CD4-positive, alpha-beta T cell treated with Interleukin-4 for 4 hours (primary cell): ENCODE results near the gene RBMS1.

ENCODE experiments used
- DNase-seq: peaks from one replicate; pipeline ENCODE4 v3.0.0-alpha.2; 2020

Gene RBMS1

DNA sequence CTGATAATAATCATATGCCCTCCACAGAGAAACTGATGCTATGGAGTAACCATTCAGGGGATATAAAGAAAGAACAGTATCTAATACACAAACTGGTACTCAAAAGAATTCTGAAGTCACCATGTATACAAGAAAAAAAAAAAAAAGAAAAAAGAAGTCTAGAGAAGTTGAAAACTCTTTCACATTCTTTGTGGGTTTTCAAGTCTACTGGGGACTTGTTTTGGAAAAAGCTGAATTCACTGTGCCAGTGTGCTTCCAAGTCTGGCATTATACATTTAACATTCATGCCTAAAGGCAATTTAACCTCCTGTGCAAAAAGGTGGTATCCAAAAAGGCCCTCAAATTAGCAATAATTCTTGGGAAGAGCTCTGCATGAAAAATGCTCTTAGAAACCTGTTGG, 198.7 kb downstream of the RBMS1 start:
- DNase-seq: no peak

DNA sequence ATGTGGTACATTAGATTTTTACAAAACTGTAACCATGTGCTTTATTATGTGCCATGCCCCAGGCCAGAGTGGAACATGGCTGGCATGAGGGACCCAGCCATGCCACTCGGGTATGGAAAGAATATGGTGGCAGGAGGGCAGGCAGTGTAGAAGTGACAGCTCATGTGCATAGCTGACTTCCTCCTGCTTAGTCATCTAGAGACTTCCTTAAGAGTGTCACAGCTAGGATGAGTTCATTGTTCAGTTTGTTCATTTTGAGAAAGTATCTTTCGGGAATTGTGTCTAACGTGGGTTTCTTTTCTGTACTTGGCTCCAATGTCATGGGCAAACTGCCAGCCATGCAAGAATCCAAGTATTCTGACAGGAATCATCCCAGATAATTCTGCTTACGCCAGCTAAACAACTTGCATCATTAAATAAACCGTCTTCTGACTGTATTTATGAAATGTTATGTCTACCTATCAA, 199.2 kb downstream of the RBMS1 start:
- DNase-seq: peak; percentile 11

DNA sequence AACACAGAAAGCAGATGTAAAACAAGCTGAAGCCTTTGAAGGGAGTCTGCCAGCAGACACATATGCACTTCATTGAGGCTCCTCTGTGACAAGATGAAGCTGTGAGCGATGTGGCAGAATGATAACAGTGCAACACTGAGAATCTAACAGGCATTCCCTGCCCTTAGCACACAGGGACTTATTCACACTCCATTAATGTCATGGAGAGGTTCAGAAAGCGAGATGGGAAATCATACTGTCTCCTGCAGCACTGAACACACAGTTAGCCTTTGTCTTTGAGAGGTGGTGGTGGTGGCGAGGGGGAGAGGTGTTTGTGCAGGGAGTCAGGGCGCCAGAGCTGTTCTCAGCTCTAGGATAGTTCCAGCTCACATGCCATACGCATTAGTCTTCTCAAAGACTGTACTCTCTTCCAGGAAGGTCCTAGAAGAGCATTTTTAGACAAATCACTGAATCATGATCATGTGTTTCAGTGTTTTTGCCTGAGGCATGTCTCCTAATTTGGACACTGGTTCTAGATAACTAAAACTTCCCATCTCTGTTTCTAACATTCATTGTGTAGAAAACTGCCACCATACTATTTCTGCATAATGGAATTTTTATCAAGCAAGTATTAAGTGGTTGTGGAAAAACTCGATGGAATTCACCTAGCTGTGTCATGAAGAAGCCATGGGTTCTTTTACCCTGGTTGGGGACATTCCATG, 200.1 kb downstream of the RBMS1 start:
- DNase-seq: no peak

DNA sequence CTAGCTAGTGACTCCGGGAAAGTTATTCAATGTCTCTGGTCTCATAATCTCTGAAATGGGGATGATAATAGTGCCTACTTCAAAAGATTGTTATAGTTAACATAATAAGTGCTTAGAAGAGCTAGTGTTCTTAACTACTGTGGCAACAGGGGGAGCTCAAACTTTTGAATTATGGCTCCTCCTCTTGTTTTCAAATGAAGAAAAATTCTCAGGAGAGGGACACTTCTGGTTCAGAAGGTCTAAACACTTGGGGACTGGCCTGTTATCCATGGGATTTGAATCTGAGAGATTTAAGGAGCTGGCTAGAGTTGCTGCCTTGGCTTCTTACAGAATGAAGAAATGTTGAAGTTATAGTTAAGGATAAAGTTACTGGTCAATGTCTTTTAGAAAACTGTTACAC, 201.4 kb downstream of the RBMS1 start:
- DNase-seq: no peak

DNA sequence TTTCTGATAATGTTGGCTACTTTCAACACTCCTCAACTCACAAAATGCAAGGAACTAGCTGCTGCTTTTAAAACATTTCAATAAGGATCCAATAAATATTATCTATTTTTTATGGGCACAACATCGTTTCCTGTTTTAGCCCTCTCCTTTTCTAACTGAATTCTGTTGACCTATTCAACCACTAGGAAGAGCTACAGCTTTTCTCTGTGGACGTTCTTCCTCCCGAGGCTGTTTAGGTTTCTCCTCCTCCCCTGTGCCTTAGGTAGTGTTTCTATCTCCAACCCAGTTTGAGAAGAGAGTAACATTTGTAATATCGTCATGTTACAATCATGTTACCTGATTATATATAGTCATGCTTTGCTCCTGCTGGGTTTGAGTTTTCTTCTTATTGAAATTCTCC, 202.2 kb downstream of the RBMS1 start:
- DNase-seq: no peak

DNA sequence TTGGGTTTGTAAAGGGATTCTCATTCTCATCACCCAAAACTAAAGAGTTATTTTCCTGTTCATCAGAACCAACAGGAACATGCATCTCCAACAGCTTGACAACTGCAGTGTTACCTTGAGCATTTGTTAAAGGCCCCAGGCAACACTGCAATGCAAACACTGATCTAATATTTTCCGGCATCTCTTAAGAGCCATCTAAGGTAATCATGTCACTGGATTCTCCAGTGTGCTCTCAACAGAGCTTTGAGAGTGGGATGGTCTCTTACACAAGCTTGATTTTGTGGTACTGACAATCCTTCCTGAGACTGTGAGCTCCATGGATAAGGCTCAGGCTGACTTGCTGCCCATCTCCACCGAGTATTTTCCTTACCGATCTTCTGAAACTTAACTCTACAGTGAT, 203.0 kb downstream of the RBMS1 start:
- no peak for DNase-seq

DNA sequence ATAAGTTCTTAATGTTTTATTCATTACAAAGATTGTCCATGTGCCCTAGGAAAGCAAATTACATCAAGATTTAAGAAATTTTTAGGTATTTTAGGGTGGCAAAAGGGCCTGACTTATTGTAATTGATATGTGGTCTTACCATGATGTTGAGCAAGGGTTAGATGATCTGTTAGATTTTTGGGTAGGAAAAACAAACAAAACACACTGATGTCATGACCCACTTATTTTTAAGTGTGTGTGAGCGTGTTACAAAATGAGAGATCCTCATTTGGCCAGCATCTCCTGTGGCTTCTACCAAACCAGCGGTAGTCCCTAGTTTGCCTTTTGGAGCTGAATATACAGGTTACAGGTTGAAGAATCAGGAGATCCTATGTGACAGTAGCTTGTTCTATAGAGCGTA, 203.8 kb downstream of the RBMS1 start:
- DNase-seq: no peak

DNA sequence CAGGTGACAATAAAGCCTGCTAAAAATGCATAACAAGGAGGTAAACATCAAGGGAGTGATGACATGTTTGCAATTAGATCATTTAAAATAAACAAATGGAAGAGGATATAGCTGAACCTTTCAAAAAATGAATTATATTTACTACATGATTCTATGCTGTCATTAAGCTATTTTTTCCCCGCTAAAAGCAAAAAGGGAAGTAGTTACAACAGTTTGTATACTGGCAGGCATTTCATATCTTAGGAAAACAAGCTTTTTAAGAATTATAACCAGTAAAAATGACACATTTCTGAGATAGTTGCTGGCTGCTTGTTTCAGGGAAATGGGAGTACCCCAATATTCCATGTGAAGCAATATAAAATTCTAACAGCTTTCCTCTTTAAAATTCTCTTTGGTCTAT, 204.5 kb downstream of the RBMS1 start:
- no peak for DNase-seq

DNA sequence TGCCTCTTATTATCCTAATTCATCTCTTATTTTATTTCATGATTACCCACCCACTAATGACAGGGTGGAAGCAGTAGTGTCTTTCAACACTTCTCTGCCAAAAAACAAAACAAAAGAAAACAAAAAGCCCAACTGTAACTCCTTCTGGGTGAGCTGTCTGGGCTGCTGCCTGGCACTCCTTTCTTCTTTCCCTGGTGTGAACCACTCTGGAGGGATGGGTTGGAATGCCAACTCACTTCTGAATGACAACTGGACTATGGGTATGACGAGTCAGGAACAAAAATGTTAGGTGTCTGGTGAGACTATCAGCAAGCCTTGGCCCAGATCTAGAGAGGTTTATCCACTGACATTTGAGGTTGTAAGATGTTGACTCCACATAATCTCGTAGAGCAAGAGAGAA, 205.3 kb downstream of the RBMS1 start:
- DNase-seq: no peak

DNA sequence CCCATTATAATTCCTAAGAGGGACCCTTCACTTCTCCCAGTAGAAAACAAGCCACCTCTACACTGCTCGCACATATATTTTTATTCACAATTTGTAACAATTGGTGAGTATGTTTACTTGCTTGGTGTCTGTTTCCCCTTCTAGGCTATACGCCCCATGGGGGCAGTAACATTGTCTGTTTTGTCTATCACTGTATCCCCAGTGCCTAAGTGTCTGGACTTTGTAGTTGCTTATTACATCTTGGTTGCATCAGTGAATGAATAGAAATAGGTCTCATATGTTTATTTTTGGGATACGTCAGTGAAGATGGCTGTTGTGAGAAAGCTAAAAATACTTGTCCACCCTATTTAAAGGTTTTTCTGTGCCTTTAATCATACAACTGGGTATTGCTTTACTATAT, 206.1 kb downstream of the RBMS1 start:
- no peak for DNase-seq

DNA sequence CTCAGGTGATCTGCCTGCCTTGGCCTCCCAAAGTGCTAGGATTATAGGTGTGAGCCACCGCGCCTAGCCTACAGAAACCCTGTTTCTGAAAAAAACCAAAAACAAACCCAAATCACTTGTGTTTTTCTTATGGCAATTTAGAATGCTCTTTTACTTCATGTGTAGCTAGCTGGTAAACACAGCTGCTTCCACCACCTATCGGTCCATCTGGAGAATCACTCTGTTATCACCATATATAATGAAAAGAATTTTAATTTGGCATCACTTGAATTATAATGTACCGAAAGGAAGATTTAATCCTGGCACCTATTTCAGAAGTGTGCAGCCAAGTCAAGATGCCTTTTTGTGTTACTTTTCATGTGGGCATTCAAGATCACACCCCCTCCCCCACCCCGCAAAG, 207.1 kb downstream of the RBMS1 start:
- no peak for DNase-seq

DNA sequence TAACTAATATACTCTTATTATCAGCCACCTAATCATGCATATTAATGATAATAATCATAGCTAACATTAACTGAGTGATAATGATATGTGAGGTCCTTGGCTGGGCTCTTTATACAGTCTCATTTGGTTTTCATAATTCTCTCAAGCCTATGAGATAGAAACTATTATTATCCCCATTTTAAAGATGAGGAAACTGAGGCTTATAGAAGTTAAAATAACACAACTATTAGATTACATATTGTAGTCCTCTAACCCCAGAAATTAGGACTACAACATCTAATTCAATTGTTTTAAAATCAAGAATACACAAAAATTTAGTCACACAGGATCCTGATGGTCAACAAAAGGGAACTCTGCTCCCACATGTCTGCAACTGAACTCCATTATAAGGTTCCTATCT, 209.9 kb downstream of the RBMS1 start:
- DNase-seq: no peak

DNA sequence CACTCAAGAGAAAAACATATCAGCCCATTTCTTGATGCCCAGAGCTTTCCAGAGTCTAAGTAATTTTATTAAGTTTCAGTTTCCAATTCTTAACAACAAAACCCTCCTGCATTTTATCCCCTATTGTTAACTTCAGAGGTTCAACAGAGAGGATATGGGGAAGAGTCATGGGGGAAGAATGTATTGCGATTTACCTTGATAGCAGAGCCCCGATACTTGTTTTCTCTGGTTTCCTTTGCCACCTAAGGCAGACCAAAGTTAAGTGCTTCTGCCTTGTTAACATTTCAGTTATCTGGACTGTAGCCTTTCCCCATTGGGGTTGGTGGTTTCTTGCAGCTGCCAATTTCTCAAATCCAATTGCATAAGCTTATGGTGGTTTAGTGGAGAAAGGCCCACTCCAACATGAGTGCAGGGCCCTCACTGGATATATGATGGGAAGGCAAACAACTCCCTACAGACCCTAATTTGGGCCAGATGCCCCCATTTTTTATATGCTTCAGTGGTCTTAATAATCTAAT, 211.5 kb downstream of the RBMS1 start:
- no peak for DNase-seq

DNA sequence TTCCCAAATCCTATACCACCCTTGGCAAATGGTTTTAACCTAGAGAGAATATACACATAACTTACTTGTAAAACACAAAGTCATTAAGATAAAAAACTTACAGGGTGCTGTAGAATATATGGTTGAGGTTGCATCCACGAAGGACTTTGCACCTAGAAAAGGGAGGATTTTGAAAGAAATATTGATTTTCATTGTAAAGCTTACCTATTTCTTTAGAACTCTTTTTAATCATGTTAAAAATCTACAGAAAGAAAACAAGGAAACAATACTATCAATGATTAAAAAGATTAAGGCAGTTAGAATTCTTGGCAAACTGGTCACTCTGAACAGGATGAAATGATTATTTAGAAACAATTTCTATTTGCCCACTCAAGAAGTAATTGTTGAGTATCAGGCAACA, 212.4 kb downstream of the RBMS1 start:
- no peak for DNase-seq

DNA sequence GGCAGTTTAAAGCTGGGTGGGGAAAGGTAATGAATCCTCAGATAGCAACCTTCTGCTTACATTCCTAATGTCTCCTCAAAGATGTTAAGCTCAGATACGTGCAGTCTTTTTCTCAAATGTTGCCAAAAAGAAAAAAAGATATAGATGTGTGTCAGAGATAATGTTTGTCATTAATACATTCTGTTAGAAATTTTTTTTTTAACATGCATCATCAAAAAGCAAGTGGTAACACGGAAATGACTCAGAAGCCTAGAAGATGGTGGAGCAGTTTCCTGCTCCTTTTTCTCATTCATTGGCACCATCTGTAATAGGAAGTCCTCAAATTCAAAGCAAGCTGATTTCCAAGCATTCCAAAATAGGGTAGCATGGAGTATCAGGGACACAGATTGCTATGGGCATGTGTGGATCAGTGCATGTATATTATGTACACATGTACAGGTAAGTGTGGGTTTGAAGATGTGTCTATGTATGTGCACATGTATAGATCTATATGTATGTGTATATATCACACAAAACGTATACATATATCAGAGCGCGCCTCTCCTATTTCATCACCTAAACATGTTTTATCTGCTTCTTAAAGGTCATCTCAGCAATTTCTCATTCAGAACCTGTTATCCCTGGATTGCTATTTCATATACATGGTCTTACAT, 213.7 kb downstream of the RBMS1 start:
- DNase-seq: peak; percentile 49

DNA sequence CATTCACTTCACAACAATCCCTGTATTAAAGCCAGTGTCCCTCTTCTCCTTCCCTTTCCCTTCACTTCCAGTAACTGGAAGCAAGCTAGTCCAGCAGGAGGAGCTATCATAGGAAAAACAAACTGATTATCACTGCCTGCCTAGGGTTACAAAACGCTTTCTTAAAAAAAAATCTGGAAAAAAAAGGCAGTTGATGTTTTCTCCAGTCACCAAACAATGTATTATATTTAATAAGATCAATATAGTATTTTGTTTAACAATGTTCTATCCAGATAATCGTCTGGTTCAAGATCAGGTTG, 214.8 kb downstream of the RBMS1 start:
- DNase-seq: no peak

DNA sequence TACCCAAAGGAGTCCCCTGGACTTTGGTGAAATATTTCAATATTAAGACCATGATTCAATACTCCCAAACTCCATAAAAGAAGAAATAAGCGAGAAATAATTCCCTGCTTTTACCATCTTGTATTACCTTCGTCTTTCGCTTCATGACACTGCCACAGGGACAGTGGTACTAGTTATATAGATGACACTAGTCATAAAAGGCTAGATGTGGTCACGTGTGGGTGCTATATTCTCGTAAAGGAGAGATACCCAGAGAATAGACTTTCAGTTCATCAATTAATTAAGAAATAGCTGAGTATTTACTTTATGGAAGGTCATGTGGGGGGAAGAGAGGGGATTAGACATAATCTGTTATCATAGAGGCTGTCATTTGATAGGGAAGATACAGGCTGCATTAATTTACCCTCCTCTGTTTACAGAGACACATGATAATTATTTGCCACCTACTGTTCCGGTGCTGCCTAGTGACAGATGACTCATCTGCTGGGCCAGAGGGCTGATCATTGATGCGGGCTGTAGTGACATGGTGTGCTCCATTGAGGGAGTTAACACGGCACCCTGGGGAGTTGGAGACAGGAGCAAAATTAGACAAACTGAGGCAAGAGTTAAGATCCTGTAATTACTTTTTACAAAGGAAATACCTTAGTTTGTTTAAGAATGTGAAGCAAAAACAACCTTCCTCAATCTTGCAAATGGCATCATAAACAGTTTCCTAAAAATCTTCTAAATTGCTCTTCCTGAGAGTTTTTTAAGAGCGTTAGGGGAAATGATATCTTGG, 215.3 kb downstream of the RBMS1 start:
- DNase-seq: no peak

DNA sequence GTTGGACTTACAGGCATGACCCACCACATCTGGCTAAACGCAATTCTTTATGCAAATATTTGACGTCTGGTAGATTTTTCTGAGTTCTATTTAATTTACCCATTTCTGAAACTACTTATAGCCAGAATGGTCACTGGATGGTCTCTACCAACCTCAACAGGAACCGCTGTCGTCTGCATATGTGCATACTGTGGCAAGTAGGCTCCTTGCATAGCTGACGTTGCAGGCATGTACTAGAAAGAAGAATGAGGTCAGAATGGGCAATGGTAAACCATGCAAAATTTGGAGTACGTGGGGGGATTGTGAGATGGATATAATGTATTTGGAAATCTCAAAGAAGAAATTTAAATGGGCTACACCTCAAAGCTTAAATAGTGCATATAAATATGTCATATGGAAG, 216.5 kb downstream of the RBMS1 start:
- DNase-seq: no peak

DNA sequence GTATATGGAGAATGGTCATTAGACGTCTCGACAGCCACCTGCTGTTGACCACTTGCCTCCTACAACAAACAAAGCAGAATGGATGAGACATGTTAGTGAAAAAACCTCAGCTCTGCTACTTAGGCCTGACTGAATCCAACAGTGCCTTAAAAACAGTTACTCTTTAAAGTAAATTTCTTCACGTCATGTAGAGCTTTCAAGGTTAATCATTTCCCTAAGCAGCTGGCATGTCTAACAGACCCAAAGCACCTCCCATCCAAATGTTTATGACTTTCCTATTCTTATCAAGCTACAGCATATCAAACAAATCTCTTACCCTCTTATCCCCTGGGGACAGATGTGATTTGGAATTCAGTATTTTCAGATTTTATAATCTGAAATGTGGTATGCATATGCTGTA, 218.0 kb downstream of the RBMS1 start:
- DNase-seq: no peak

DNA sequence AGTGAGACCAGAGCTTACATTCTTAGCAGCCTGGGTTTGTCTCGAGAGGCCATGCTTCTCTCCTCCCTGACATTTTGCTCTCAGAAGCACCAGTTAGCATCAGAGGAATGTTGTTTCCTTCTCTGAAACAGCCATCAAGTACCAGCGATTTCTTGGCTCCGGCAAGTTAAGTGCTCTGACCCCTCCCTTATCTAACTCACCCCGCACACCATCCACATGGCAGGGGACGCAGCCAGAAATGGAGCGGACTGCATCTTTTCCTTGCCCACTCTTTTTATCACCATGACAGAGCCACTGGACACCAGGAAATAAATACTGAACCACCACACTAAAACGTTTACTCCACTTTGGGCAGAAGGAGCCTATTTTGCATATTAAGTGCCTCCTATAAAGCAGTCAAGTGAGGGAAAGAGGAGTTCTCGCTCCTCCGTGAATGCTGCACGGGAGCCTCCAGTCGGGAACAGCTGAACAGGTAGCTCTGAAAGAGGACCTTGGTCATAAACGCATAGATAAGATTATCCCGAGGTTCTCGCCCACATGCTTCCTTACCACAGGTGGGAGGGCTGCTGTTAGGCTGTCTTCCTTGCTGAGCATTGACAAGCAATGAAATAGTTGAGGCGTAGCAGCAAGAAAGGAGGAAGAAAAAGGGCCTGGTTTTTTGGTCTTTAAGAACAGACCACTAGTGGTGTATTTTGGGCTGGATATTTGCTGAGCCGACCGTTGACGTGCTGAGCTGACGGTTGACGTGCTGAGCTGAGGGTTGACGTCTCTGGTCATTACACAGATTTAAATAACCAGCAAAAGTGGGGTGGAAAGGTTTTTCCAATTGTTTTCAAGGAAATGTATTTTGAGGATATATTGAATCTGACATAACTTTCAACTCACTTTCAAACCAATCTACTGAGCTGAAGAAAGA, 222.2 kb downstream of the RBMS1 start:
- DNase-seq: no peak

DNA sequence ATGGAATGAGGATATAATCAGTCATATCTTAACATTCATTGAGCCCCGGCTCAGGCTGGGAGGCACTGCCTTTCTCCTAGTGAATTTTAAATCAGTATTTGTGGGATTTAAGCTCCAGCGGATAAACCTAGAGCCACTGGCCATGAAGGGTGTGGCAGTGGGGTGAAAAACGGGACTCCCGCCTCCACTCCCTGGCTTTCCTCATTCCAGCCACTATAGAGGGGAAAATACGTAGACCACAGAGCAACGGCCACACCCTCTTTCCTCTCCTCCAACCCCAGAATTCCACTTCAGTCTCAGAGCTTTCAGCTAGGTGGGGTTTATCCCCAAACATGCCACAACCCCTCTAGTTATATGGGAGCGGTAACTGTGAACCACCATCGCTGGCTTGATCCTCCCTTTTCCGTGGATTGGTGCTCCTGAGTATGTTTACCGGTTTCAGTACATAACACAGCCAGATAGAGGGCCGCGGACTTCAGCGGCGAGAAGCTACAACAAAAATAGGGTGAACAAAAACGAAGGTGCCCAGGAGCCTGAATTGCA, 223.0 kb downstream of the RBMS1 start:
- no peak for DNase-seq

DNA sequence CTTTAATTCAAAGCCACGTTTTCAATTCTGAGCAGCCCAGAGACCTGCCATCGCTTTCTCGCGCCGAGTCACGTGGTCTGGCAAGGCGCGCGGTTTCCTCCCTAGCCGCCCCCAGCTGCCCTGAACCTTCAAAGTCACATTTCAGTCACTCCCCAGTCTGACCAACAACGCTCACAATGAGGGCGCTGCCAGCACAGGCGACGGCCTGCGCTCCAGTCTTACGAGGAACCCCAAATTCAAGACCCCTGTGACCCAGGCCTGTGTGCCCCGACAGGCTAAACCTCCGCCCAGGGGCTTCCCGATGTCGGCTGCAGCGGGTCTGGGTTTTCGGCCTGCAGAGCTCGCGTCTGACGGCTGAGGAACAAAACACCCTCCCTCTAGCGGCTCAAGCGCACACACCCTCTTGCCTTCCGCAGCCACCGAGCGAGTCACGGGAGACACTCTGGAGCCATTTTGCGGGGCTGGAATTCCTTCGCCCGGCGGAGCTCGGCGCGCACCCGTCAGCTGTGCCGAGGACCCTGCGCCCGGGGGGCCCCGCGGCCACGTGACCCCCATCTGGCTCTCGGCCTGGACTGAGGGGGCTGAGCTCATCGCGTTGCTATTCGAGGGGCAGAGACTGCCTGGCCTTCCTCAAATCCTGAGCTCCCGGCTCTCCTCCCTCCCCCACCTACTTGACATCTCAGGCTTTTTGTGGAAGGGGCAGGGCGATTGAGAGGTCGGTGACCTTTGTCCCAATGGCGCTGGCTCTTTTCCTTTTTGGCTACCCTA, 223.6 kb downstream of the RBMS1 start:
- DNase-seq: peak; percentile 62
